Stimulated activated CD8-positive, alpha-beta memory T cell treated with anti-CD3 and anti-CD28 coated beads, Interleukin-4, amount 100 ng/mL, for 1 hour (primary cell): ENCODE data around the gene PDE3B.
"Not testable (repeated sequence)": the region's sequence is repeated elsewhere in the genome, so short reads cannot be mapped to it uniquely, and the experiment has no call there.

Source experiments
- DNase-seq, 2 donors: peaks; one replicate each; pipeline ENCODE4 v3.0.0-alpha.2; 2020; ENCODE audit warnings: low read depth in 2 of 2, low spot score in 1 of 2

PDE3B gene

DNA sequence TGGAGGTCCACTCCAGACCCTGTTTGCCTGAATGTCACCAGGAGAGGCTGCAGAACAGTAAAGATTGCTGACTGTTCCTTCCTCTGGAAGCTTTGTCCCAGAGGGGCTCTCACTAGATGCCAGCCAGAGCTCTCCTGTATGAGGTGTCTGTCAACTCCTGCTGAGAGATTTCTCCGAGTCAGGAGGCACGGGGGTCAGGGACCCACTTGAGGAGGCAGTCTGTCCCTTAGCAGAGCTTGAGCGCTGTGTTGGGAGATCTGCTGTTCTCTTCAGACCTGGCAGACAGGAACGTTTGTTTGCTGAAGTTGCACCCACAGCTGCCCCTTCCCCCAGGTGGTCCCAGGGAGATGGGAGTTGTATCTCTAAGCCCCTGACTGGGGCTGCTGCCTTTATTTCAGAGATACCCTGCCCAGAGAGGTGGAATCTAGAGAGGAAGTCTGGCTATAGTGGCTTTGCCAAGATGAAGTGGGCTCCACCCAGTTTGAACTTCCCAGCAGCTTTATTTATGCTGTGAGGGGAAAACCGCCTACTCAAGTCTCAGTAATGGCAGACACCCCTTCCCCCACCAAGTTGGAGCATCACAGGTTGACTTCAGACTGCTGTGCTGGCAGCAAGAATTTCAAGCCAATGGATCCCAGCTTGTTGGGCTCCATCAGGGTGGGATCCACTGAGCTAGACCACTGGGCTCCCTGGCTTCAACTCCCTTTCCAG lies 99.4 kb downstream of the PDE3B start:
- no peak for DNase-seq

GRCh38 chr11:14743667-14744066 lies 100.1 kb downstream of the PDE3B start:
- DNase-seq: not testable (repeated sequence)

GRCh38 chr11:14746857-14747395 lies 103.3 kb downstream of the PDE3B start:
- no peak for DNase-seq

- no peak for DNase-seq
Measured at GRCh38 chr11:14748090-14748489, 104.5 kb downstream of the PDE3B start.

DNA sequence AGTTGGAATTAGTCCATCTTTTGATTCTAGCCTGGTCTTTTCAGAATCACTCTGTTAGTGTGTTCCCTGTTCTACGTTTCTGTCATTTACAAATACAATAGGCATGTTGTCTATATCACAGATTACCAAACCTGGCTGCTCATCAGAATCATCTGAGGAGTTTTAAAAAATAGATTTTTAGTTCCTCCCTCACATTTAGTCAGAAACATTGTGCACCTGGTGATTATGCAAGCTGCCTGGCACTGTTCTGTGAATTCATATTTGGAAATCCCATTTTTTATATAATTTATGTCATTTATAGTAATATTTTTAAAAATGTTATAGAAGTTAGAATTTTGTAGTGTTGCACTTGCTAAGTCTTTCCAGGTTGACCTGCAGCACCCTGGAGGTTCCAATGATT lies 107.3 kb downstream of the PDE3B start:
- DNase-seq: no peak

DNA sequence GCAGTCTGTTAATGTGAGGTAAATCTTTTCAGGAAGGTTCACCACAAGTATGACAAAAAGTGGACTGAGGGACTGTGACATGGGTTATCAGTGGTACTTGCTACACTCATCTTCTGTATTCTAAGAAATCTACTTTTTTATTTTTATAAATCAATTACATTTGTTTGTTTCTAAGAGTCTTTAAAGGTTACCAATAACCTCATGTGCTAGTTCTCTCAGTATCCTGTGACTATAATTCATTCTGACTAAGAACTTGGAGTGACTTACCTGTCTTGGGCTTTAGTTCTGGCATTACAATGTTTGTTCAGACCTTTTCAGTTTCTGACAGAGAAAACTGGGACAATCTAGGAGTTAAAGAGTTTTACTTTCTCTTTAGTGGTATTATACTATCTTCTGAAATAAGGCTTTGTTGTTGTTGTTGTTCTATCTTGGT lies 108.4 kb downstream of the PDE3B start:
- no peak for DNase-seq

DNA sequence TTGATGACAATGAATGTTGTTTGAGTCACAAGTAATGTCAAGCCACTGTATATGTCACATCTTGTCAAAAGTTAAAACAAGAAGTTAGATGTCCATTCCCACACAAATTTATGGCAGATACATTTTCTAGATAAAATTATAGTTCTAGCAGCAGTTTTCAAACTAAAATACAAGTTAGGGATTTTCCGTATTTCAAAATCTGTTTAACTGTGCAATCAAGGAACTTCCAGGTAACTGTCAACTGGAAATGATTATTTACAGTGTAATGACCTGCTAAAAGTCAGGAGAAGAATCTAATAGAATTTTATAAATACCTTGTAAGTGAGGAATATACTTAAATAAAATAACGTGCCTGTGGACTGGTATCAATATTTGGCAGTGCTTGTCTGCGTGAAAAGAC lies 111.5 kb downstream of the PDE3B start:
- no peak for DNase-seq

- DNase-seq: no peak
Measured at GRCh38 chr11:14756349-14756748, 112.7 kb downstream of the PDE3B start.

DNA sequence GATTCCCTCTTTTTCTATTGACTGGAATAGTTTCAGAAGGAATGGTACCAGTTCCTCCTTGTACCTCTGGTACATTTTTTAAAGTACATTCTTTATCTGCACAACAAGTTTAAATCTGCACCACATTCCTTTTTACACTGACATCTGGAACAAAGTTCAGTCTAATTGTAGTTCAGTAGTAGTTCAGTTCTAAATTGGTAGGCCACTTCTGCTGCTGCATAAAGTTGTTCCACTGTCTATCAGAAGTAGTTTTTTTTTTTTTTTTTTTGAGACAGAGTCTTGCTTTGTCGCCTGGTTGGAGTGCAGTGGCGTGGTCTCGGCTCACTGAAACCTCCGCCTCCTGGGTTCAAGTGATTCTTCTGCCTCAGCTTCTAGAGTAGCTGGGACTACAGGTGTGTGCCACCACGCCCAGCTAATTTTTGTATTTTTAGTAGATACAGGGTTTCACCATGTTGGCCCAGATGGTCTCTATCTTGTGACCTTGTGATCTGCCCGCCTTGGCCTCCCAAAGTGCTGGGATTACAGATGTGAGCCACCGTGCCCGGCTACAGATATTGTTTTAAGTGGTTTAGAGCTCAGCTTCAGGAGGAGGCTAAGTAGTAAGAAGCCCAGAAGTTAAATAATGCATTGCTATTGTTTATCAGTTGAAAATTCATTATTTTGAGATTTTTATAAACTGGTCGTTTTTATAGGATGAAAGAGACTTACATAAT lies 115.9 kb downstream of the PDE3B start:
- not testable (repeated sequence) for DNase-seq

- DNase-seq: no peak
Measured at GRCh38 chr11:14764179-14764578, 120.6 kb downstream of the PDE3B start.

DNA sequence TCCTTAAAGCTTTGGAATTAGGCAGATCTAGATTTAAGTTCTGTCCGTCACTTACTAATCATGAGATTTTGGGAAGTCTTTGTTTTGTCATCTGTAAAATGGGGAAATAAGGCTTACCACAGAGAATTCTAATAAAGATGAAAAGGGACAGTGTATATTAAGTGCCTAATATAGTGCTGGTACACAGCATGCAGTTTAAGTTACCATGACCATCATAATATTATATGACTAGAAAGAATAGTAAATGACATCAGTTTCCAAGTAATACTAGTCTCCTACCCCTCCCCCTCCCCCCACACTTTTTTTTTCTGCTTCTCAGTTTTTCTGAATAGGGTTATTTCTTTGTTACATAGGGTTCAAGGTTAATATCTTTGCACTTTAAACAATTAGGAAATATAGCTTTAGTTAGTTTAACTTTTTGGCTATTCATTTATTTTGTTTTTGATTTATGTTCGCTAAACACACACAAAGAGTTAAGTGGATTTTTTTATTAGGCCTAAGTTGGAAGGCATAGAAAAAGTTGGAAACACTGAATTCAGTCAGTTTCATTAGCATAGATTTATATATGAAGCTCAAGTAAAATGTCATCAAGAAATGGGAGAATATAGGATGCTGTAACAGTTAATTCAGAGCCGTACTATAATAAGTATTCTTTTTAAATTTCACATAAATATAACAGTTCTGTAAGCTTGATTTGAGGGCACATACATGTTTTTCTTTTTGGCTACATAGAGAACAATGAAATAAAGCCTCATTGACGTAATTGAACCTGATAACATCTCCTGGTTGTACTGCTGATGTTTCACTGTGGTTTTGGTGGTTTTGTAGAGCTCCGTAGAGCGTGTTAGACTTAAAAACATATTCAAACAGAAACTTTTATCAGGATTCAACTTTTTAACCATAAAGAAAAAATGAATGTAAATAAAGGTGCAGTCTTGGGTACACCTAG lies 121.2 kb downstream of the PDE3B start:
- peak in 1 of 2 donors; percentile 11 for DNase-seq

- no peak for DNase-seq
Measured at GRCh38 chr11:14766585-14766984, 123.0 kb downstream of the PDE3B start.

- DNase-seq: no peak
Measured at GRCh38 chr11:14768526-14769188, 125.1 kb downstream of the PDE3B start.

- no peak for DNase-seq
Measured at GRCh38 chr11:14773755-14774154, 130.2 kb downstream of the PDE3B start.

GRCh38 chr11:14774721-14775120 lies 131.1 kb downstream of the PDE3B start:
- DNase-seq: no peak

DNA sequence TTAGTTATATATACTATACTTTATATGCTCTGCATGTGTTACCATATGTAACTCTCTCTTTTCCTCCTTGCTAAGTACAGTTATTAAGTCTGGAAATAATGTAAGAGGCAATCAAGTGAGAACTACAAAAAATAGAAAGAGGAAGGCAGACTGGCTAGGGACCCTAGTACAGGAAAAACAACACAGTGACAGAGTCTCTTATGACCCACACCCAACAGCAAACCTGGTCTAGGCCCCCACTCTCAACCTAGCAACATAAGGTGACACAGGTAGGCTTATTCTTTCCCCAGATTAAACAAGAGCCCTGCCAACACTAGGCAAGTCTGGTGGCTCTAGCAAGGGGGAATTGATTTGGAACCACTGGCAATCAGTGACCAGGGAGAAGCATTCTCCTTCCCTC lies 132.3 kb downstream of the PDE3B start:
- no peak for DNase-seq

- DNase-seq: not testable (repeated sequence)
Measured at GRCh38 chr11:14778460-14778859, 134.9 kb downstream of the PDE3B start.

DNA sequence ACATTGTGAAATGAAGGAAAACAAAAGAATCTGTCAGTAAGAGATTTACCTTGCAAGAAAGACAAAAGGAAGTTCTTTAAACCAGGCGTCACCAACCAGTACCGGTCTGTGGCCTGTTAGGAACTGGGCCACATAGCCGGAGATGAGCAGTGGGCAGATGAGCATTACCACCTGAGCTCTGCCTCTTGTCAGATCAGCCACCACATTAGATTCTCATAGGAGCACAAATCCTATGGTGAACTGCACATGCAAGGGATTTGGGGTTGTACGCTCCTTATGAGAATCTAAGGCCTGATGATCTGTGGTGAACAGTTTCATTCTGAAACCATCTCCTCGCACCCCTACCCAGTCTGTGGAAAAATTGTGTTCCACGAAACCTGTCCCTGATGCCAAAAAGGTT lies 140.2 kb downstream of the PDE3B start:
- DNase-seq: no peak

DNA sequence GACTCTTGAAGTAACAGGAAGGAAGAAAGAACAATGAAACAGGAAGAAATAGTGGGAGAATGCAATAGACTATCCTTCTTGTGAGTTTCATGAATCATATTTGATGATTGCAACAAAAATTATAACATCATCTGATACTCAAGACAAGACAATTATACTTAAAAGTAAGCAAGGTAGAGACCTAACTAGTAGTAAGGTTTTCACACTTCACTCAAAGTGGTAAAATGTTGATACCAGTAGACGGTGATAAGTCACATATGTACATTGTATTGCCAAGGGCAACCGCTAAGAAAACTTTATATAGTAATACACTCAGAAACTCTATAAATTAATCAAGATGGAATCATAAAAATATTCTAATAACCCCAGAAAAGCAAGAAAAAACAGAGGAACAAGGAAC lies 140.6 kb downstream of the PDE3B start:
- DNase-seq: no peak

GRCh38 chr11:14789879-14790484 lies 146.4 kb downstream of the PDE3B start:
- DNase-seq: no peak
